ENCODE results near the gene NKX1-1.

GRCh38 chr4:1414831-1415680 is 8.8 kb upstream of the NKX1-1 start:
- TF ChIP-seq CTCF (IDR thresholded peaks at IDR 0.05) (no peak), POLR2A (IDR thresholded peaks at IDR 0.05) (no peak), POLR2AphosphoS5 (IDR thresholded peaks at IDR 0.05) (no peak)
